ENCODE measurements around the gene HOXA7.

DNA sequence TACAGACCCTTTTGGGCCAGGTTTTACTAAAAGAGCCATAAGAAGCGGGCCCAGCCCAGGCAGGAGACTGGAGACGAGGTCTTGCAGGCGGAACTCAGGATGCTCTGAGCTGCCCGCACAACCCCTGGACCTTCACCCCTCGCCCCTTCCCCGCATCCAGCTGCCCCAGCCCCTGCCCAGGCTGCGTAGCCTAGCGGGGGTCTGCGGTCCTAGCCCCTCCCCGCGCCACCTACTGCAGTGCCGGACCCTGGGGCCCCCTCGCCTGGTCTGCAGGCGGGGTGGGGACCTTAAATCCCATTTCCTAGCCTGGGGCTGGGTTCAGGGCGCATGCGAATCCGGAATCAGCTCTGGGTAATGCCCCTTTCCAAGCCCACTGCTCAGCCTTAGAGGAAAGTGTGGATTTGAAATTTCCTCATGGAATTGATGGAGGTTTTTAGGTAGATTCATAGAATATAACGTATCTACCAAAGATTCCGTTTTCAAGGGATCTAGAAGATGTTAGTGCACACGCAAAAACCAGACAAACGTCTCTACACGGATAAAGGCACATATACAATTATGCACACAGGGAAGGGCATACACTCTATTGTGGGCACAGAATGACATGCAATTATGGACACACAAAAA lies 3.5 kb downstream of the HOXA7 start:
- TF ChIP-seq MXI1 (IDR thresholded peaks at IDR 0.05; ENCODE audit: low read depth, low read length) (no peak), POLR2AphosphoS5 (IDR thresholded peaks at IDR 0.05; ENCODE audit: low read depth, low read length) (no peak), EP300 (IDR thresholded peaks at IDR 0.05; ENCODE audit: borderline replicate concordance in 1 of 2, low read depth in 1 of 2, low read length in 1 of 2) (no peak)
- TF ChIP-seq, protein P1, sequence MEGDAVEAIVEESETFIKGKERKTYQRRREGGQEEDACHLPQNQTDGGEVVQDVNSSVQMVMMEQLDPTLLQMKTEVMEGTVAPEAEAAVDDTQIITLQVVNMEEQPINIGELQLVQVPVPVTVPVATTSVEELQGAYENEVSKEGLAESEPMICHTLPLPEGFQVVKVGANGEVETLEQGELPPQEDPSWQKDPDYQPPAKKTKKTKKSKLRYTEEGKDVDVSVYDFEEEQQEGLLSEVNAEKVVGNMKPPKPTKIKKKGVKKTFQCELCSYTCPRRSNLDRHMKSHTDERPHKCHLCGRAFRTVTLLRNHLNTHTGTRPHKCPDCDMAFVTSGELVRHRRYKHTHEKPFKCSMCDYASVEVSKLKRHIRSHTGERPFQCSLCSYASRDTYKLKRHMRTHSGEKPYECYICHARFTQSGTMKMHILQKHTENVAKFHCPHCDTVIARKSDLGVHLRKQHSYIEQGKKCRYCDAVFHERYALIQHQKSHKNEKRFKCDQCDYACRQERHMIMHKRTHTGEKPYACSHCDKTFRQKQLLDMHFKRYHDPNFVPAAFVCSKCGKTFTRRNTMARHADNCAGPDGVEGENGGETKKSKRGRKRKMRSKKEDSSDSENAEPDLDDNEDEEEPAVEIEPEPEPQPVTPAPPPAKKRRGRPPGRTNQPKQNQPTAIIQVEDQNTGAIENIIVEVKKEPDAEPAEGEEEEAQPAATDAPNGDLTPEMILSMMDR (IDR thresholded peaks at IDR 0.05) = no peak

Measured in SK-N-SH (cell line).